OCI-LY1 (cell line): ENCODE measurements around the gene DDI1.

ENCODE experiments used
- H2AFZ ChIP-seq: fragments of 200-600 bp; sonication (generic), shearing (Covaris generic); 2 replicates; pipeline ENCODE4 v1.6.0; 2014; ENCODE audit warnings: antibody characterized with exemption, mild to moderate bottlenecking, low read length
- H3F3A ChIP-seq: fragments of 200-600 bp; sonication (generic), shearing (Covaris generic); 2 replicates; pipeline ENCODE4 v1.6.0; 2014; ENCODE audit warnings: mild to moderate bottlenecking, antibody characterized with exemption, low read length, moderate library complexity; ENCODE audit not compliant: insufficient read depth
- H3K27ac ChIP-seq: fragments of 200-600 bp; sonication (generic); 2 replicates; pipeline ENCODE4 v1.5.1; 2014; ENCODE audit warnings: low read length, mixed run types, mild to moderate bottlenecking, low read depth; ENCODE audit not compliant: poor library complexity, severe bottlenecking
- H3K27me3 ChIP-seq: fragments of 200-600 bp; sonication (generic); 2 replicates; pipeline ENCODE4 v1.6.0; 2014; ENCODE audit warnings: antibody characterized with exemption, mild to moderate bottlenecking, low read length, moderate library complexity; ENCODE audit not compliant: insufficient read depth
- H3K36me3 ChIP-seq: fragments of 200-600 bp; sonication (generic); 2 replicates; pipeline ENCODE4 v1.6.1; 2014; ENCODE audit warnings: mild to moderate bottlenecking, antibody characterized with exemption, low read length, moderate library complexity, mixed read lengths; ENCODE audit not compliant: insufficient read depth
- H3K4me1 ChIP-seq: fragments of 200-600 bp; sonication (generic); 2 replicates; pipeline ENCODE4 v1.5.1; 2014; ENCODE audit warnings: mild to moderate bottlenecking, low read length, moderate library complexity; ENCODE audit not compliant: insufficient read depth, severe bottlenecking
- H3K4me2 ChIP-seq: fragments of 200-600 bp; sonication (generic), shearing (Covaris generic); 2 replicates; pipeline ENCODE4 v1.6.1; 2014; ENCODE audit warnings: low read length
- H3K4me3 ChIP-seq: fragments of 200-600 bp; sonication (generic); 2 replicates; pipeline ENCODE4 v1.5.1; 2014; ENCODE audit warnings: low read length, low read depth, mild to moderate bottlenecking, mixed read lengths; ENCODE audit not compliant: poor library complexity, severe bottlenecking
- H3K79me2 ChIP-seq: fragments of 200-600 bp; shearing (Covaris generic); 2 replicates; pipeline ENCODE4 v1.6.1; 2016; ENCODE audit warnings: mixed run types, low read length, mixed read lengths; ENCODE audit not compliant: insufficient read depth
- H3K9ac ChIP-seq: fragments of 200-600 bp; sonication (generic), shearing (Covaris generic); 2 replicates; pipeline ENCODE4 v1.6.1; 2014; ENCODE audit warnings: mild to moderate bottlenecking, low read length, mixed read lengths
- H3K9me2 ChIP-seq: fragments of 200-600 bp; sonication (generic), shearing (Covaris generic); 2 replicates; pipeline ENCODE4 v1.6.1; 2014; ENCODE audit warnings: low read depth, mild to moderate bottlenecking, low read length, mixed read lengths
- H3K9me3 ChIP-seq: fragments of 200-600 bp; shearing (Covaris generic); 2 replicates; pipeline ENCODE4 v1.6.1; 2014; ENCODE audit warnings: low read length, mixed read lengths
- H4K20me1 ChIP-seq: fragments of 200-600 bp; sonication (generic), shearing (Covaris generic); 2 replicates; pipeline ENCODE4 v1.6.0; 2016; ENCODE audit warnings: mild to moderate bottlenecking, low read length; ENCODE audit not compliant: insufficient read depth
- EZH2 ChIP-seq: fragments of 200-600 bp; sonication (generic), shearing (Covaris generic); IDR thresholded peaks from 2 replicates; pipeline ENCODE4 v1.8.0; 2017; ENCODE audit warnings: borderline replicate concordance, mixed run types, mild to moderate bottlenecking, antibody characterized with exemption, low read length, moderate library complexity, mixed read lengths
- TF ChIP-seq, protein P1 (sequence below): fragments of 200-600 bp; sonication (generic), shearing (Covaris generic); IDR thresholded peaks from 2 replicates; pipeline ENCODE4 v1.5.1; 2017; ENCODE audit warnings: mild to moderate bottlenecking, antibody characterized with exemption, low read length, moderate library complexity, mixed read lengths

Gene DDI1

DNA sequence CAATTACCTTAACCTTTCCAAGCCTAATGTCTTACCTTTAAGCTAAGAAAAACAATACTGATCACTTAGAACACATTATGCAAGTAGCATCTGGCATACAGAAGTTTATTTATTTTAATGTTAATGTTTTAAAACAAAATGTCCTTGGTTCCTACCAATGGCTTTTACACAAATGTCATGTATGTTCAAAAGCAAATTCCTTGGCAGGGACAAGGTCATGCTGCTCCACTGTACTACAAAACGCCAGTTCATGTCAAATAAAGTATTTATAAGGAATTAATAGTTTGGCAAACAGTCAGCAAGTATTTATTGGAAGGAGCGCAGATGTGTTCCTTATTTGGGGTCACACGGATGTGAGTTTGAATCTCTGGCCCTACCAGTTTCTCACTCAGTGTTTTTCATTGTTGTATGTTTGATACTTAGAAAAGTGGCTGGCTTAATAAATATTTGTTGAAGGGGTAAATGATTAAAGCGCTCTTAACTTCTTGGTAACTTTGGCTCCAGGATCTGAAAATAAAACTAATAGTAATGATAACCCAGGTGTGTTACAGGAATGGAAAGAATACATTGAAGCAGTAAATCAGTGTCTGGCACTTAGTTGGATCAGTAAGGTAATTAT, 18.6 kb downstream of the DDI1 start:
- no peak overlapping the region for H3K4me2 ChIP-seq
- H3K9me3 ChIP-seq, result no peaks in the 10 kb centered on the region
- H3K4me1 ChIP-seq, result no peaks in the 10 kb centered on the region
- H3K9me2 ChIP-seq, result no peaks in the 10 kb centered on the region
- H3K27ac ChIP-seq, result no peak overlapping the region
- H2AFZ ChIP-seq, result no peak overlapping the region
- no peaks in the 10 kb centered on the region for H3K27me3 ChIP-seq
- no peaks in the 10 kb centered on the region for H4K20me1 ChIP-seq
- H3F3A ChIP-seq, result no peaks in the 10 kb centered on the region
- no peaks in the 10 kb centered on the region for H3K79me2 ChIP-seq
- H3K4me3 ChIP-seq, result no peak overlapping the region
- no peak for TF ChIP-seq EZH2
- TF ChIP-seq, protein P1, sequence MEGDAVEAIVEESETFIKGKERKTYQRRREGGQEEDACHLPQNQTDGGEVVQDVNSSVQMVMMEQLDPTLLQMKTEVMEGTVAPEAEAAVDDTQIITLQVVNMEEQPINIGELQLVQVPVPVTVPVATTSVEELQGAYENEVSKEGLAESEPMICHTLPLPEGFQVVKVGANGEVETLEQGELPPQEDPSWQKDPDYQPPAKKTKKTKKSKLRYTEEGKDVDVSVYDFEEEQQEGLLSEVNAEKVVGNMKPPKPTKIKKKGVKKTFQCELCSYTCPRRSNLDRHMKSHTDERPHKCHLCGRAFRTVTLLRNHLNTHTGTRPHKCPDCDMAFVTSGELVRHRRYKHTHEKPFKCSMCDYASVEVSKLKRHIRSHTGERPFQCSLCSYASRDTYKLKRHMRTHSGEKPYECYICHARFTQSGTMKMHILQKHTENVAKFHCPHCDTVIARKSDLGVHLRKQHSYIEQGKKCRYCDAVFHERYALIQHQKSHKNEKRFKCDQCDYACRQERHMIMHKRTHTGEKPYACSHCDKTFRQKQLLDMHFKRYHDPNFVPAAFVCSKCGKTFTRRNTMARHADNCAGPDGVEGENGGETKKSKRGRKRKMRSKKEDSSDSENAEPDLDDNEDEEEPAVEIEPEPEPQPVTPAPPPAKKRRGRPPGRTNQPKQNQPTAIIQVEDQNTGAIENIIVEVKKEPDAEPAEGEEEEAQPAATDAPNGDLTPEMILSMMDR, result no peak
- no peak overlapping the region for H3K9ac ChIP-seq
- H3K36me3 ChIP-seq, result no peaks in the 10 kb centered on the region

- Histone ChIP-seq H3K27ac (no peak overlapping the region), H3K27me3 (no peaks in the 10 kb centered on the region), H3K79me2 (no peaks in the 10 kb centered on the region), H3K36me3 (no peaks in the 10 kb centered on the region), H4K20me1 (no peaks in the 10 kb centered on the region), H3K9ac (no peak overlapping the region), H3K9me2 (no peaks in the 10 kb centered on the region), H3K4me1 (peaks cover 2% of the 10 kb centered on the region), H3K4me2 (no peak overlapping the region), H2AFZ (no peak overlapping the region), H3F3A (no peaks in the 10 kb centered on the region), H3K9me3 (no peaks in the 10 kb centered on the region), H3K4me3 (no peak overlapping the region)
- TF ChIP-seq EZH2, result no peak
- TF ChIP-seq, protein P1, result no peak
These were observed 19.2 kb downstream of the DDI1 start for GRCh38 chr11:104055596-104055995.

GRCh38 chr11:104057908-104058307, 21.5 kb downstream of the DDI1 start:
- H3K4me1 ChIP-seq, result peaks cover 18% of the 10 kb centered on the region
- TF ChIP-seq, protein P1, result no peak
- TF ChIP-seq EZH2, result no peak
- no peaks in the 10 kb centered on the region for H3K36me3 ChIP-seq
- H3K9ac ChIP-seq, result no peak overlapping the region
- H3K9me2 ChIP-seq, result no peaks in the 10 kb centered on the region
- no peaks in the 10 kb centered on the region for H3F3A ChIP-seq
- H3K4me3 ChIP-seq, result no peak overlapping the region
- no peaks in the 10 kb centered on the region for H4K20me1 ChIP-seq
- no peaks in the 10 kb centered on the region for H3K79me2 ChIP-seq
- H3K27me3 ChIP-seq, result no peaks in the 10 kb centered on the region
- H3K4me2 ChIP-seq, result no peak overlapping the region
- H3K9me3 ChIP-seq, result no peaks in the 10 kb centered on the region
- no peak overlapping the region for H3K27ac ChIP-seq
- no peak overlapping the region for H2AFZ ChIP-seq
